Pancreas (tissue), 10 donors: ENCODE data around the gene CRIP1. TPM values are rescaled to one million over a fixed set of nuclear protein-coding genes. Genes with fewer than 3 reads are reported as not detected.
A peak's percentile ranks its signal among the peaks of the same experiment; 100 is the strongest.

Experiments
- ATAC-seq, 4 donors: fragments of 200-7000 bp; cut with Tn5 transposase; one replicate each; pipeline versions ENCODE4 v1.8.0 to v1.9.1; 2020; ENCODE audit warnings: mild to moderate bottlenecking in 4 of 4, moderate library complexity in 4 of 4
- DNase-seq, 6 donors: peaks; one replicate each; pipeline ENCODE4 v3.0.0-alpha.2; 2020
- FAIRE-seq: peaks from 2 replicates; lab custom pipeline; 2012; peaks lifted over from hg19 to GRCh38; lab: Jason Lieb, UNC
- H3K27ac ChIP-seq, 4 donors: fragments of 200-600 bp; sonication (generic); 1 replicate in 3 of 4; 2 replicates in 1 of 4; pipeline versions ENCODE4 v1.5.0 to v1.8.0; 2020
- H3K27me3 ChIP-seq, 4 donors: fragments of 200-600 bp; one replicate each; pipeline ENCODE4 v1.8.0; 2021
- H3K36me3 ChIP-seq, 3 donors: fragments of 200-600 bp; sonication (generic) in 1 of 3; one replicate each; pipeline versions ENCODE4 v1.5.0 to v1.8.0; 2020 to 2021
- H3K4me1 ChIP-seq, 3 donors: fragments of 200-600 bp; one replicate each; pipeline ENCODE4 v1.8.0; 2021
- H3K4me3 ChIP-seq, 4 donors: fragments of 200-600 bp; sonication (generic) in 2 of 4; one replicate each; pipeline versions ENCODE4 v1.5.0 to v1.8.0; 2020 to 2021
- H3K9me3 ChIP-seq, 4 donors: fragments of 200-600 bp; one replicate each; pipeline ENCODE4 v1.8.0; 2021
- WGBS, 2 donors: extraction: QIAGEN DNeasy Blood & Tissue Kit; methylation state at CpG; one replicate each; pipeline ENCODE4 v1.1.7; 2013; 5-methylcytosine and 5-hydroxymethylcytosine counted together
- intact Hi-C, 3 donors: fragments of 100-400 bp; cut with DNase I; formaldehyde crosslinking; loops; one replicate each; pipeline versions ENCODE4 v1.11.1 to v1.14.2; 2022
- polyA plus RNA-seq, 2 donors: library from polyadenylated mRNA; stranded (reverse); fragments of 200-250 nt; gene quantifications; one replicate each; pipeline ENCODE4 v1.2.3, GENCODE V29; 2013
- total RNA-seq, 6 donors: library from RNA; stranded (reverse); fragmentation: NEBNext Ultra II Directional in 4 of 6; extraction: Animal tissue kit (Norgen Biotek cat#: 25700) in 4 of 6; gene quantifications; one replicate each; pipeline versions ENCODE4 v1.2.1 to v1.2.4, GENCODE V29; 2021 to 2023
- TF ChIP-seq, protein P1 (sequence below), 4 donors: fragments of 200-600 bp; sonication (generic) in 3 of 4; IDR thresholded peaks; one replicate each; pipeline versions ENCODE4 v1.5.0 to v1.8.0; 2021; ENCODE audit warnings: antibody characterized with exemption in 4 of 4
- donor health status: healthy with polysubstance abuse.
- donor health status: DM: no; HTN: no; CAD: no; lungs with moderate emphysema.
- donor health status: DM: no; HTN: no; CAD: no.
- donor health status: control.
- donor health status: control.
- donor health status: Bipolar disorder and iron deficiency.
- donor health status: DM: yes; HTN: yes; CAD: no.
- donor health status: DM: no; HTN: no; CAD: no.
- donor health status: DM: no; HTN: no; CAD: no.
- donor health status: DM: yes; HTN: yes; CAD: no.

The CRIP1 gene
- total and polyA plus RNA-seq, 8 donors, result 2.4 to 71.0 (median 9.3) TPM

DNA sequence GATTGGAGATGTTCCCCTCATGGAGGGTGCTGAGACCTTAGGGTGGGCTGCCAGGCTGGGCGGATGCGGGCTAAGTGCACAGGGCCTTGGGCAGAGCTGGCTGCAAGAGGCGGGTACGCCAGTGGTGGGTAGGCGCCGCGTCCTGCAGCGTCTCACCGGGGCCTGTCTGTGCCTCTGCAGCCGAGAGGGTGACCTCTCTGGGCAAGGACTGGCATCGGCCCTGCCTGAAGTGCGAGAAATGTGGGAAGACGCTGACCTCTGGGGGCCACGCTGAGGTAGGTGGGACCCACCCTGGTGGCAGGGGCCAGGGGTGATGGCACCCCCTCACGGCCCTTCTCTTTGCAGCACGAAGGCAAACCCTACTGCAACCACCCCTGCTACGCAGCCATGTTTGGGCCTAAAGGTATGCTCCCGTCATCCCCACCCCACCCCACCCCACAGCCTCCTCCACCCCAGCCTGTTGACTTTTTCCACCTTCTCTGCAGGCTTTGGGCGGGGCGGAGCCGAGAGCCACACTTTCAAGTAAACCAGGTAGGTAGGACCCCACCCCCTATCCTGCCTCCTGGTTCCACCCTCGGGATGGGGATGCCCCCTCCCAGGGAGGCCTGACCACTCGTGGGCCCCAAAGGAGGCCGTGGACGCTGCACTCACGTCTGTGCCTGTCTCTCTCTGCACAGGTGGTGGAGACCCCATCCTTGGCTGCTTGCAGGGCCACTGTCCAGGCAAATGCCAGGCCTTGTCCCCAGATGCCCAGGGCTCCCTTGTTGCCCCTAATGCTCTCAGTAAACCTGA is 1.5 kb downstream of the CRIP1 start:
- DNase-seq, result peak in 4 of 6 donors; percentile 37 to 74 (median 50)
- H3K9me3 ChIP-seq, result no peaks in the 10 kb centered on the region
- peak overlapping the region in 2 of 4 donors; percentile 14 to 43 for H3K4me3 ChIP-seq
- intact Hi-C loops, result loop anchor here in 2 of 3 donors (5.0 kb wide), 1 partner anchor 116 kb away; no protein-coding TSS in a partner anchor
- 65 to 71% methylated on average over 26 of the region's 26 CpGs for WGBS, 2 donors
- ATAC-seq, result no peak
- TF ChIP-seq, protein P1, sequence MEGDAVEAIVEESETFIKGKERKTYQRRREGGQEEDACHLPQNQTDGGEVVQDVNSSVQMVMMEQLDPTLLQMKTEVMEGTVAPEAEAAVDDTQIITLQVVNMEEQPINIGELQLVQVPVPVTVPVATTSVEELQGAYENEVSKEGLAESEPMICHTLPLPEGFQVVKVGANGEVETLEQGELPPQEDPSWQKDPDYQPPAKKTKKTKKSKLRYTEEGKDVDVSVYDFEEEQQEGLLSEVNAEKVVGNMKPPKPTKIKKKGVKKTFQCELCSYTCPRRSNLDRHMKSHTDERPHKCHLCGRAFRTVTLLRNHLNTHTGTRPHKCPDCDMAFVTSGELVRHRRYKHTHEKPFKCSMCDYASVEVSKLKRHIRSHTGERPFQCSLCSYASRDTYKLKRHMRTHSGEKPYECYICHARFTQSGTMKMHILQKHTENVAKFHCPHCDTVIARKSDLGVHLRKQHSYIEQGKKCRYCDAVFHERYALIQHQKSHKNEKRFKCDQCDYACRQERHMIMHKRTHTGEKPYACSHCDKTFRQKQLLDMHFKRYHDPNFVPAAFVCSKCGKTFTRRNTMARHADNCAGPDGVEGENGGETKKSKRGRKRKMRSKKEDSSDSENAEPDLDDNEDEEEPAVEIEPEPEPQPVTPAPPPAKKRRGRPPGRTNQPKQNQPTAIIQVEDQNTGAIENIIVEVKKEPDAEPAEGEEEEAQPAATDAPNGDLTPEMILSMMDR (IDR thresholded peaks at IDR 0.05), result no peak
- H3K27me3 ChIP-seq, result peaks cover 0 to 11% (median 0%) of the 10 kb centered on the region in 4 donors
- no peaks in the 10 kb centered on the region for H3K36me3 ChIP-seq
- H3K27ac ChIP-seq, result no peak overlapping the region
- peaks cover 0 to 29% (median 4%) of the 10 kb centered on the region in 3 donors for H3K4me1 ChIP-seq
- FAIRE-seq, result no peak

DNA sequence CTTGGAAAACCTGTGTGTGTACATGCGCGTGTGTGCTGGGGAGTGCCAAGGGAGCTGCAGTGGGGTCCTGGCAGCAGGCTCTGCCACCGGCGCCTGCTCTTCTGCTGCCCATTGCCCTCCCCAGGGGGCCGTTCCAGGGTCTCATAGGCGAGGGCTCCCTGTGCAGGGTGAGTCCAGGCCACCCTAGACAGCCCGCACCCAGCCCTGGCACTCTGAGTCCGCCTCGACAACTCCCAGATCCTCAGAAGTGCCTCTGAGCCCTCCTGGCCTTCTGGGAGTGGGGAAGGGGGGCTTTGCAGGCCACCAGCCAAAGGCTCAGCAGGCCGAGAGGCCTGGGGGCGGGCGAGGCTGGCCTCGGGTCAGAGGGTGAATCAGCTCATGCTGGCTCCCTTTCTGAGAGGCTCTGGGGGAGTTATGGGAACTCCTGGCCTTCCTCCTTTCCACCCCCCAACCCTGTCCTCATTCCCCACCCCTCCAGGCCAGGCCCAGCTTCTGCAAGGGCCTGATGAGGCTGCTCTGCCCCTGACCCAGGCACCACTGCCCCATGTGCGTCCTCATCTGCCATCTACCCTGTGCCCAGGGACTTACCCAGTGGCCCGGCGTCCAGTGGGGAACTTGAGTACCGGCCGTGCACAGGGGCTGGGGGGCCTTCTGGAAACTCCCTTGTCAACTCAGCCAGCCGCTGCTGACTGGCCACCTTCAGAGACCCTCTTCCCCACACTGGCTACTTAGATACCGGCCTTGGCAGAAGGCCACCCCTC is 2.3 kb downstream of the CRIP1 start:
- H3K27me3 ChIP-seq, result peaks cover 0 to 11% (median 0%) of the 10 kb centered on the region in 4 donors
- peak overlapping the region in 1 of 4 donors; percentile 54 for H3K4me3 ChIP-seq
- DNase-seq, result peak in 5 of 6 donors; percentile 29 to 87 (median 35)
- ATAC-seq, result no peak
- FAIRE-seq, result no peak
- H3K9me3 ChIP-seq, result no peaks in the 10 kb centered on the region
- no peaks in the 10 kb centered on the region for H3K36me3 ChIP-seq
- WGBS, 2 donors, result 66 to 71% methylated on average over 17 to 20 of the region's 20 CpGs
- H3K4me1 ChIP-seq, result peaks cover 0 to 27% (median 4%) of the 10 kb centered on the region in 3 donors
- H3K27ac ChIP-seq, result peak overlapping the region in 3 of 4 donors; percentile 92 to 98 (median 95)
- TF ChIP-seq, protein P1 (IDR thresholded peaks at IDR 0.05), result no peak
- intact Hi-C loops, result loop anchor here in 2 of 3 donors (5.0 kb wide), 1 partner anchor 117 kb away; no protein-coding TSS in a partner anchor

DNA sequence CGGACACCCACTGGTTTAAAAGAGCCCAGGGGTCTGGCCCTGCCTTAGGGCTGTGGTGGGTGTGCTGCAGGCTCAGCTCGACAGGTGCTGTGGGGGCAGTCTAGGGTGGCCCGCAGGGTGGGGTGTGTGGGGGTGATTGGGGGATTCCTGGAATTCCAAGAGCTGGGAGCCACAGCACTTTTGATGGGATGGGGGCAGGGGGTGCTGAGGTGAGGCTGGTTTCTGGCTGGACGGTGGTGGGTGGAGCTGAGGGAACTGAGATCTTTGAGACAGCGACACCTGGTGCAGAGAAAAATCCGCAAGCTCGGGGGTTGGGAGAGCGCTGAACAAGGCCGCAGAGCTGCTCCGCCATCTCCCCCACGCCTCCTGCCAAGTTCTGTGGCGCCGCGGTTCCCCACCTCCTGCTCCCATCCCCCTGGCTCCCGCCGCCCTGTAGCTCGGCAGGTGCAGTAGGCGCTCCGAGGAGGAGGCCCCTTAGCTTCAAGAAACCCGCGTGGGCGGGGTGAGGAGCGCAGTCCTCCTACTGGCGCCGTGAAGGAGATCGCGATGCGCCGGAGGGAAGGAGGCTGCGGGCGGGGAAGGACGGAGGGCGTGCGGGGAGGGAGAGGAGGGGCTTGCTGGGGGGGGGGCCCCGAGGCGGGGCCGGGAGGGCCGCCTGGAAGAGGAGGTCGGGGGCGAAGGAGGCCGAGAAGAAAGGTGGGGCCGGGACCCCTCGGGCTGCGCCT is 3.0 kb downstream of the CRIP1 start:
- Histone ChIP-seq H3K27me3 (peaks cover 0 to 11% (median 0%) of the 10 kb centered on the region in 4 donors), H3K4me1 (peaks cover 0 to 27% (median 4%) of the 10 kb centered on the region in 3 donors), H3K9me3 (no peaks in the 10 kb centered on the region), H3K27ac (peak overlapping the region; percentile 92 to 98 (median 96)), H3K4me3 (peak overlapping the region; percentile 42 to 92 (median 52)), H3K36me3 (no peaks in the 10 kb centered on the region)
- intact Hi-C loops, result loop anchor here in 2 of 3 donors (5.0 kb wide), 1 partner anchor 117 kb away; no protein-coding TSS in a partner anchor
- peak; percentile 82 to 93 (median 90) for DNase-seq
- TF ChIP-seq, protein P1 (IDR thresholded peaks at IDR 0.05), result peak; percentile 31 to 47 (median 34)
- FAIRE-seq, result no peak
- WGBS, 2 donors, result 1% methylated on average over 28 to 44 of the region's 44 CpGs
- peak; percentile 51 to 59 (median 58) for ATAC-seq

DNA sequence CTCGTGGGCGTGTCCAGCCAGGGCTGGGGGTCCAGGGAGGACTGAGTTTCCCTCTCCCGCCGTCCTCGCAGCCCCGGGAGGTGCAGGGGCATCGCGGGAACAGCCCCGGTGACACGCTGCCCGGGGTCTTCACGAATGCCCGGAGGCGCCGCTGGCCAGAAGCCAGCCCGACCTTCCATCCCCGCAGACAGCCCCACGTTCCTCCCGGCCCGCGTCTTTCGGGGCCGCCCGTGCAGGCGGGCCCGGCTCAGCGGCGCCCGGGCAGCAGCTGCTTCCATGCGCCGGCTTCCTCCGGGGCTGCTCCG is 3.5 kb downstream of the CRIP1 start:
- H3K27me3 ChIP-seq, result peaks cover 0 to 11% (median 0%) of the 10 kb centered on the region in 4 donors
- FAIRE-seq (no peak), DNase-seq (peak in 4 of 6 donors; percentile 70 to 90 (median 80)), ATAC-seq (peak in 3 of 4 donors; percentile 0 to 2 (median 1))
- H3K27ac ChIP-seq, result peak overlapping the region; percentile 92 to 98 (median 96)
- H3K9me3 ChIP-seq, result no peaks in the 10 kb centered on the region
- no peaks in the 10 kb centered on the region for H3K36me3 ChIP-seq
- intact Hi-C loops, result no loop called here
- peak overlapping the region; percentile 42 to 92 (median 52) for H3K4me3 ChIP-seq
- H3K4me1 ChIP-seq, result peaks cover 0 to 27% (median 4%) of the 10 kb centered on the region in 3 donors
- WGBS, 2 donors, result 0 to 1% methylated on average over 23 to 33 of the region's 33 CpGs
- TF ChIP-seq, protein P1 (IDR thresholded peaks at IDR 0.05), result no peak
